Epithelial cell of prostate (primary cell): Measurements from ENCODE around the gene CZIB.

Experiments
- DNase-seq: peaks from one replicate; pipeline ENCODE4 v3.0.0-alpha.2; 2011; ENCODE audit warnings: low read depth, low spot score
- H3K27ac ChIP-seq: fragments of 450-650 bp; 2 replicates; pipeline ENCODE4 v1.5.1; 2017; ENCODE audit warnings: mild to moderate bottlenecking

The CZIB gene

GRCh38 chr1:53220171-53220961 lies at the start of gene CZIB:
TSS of gene CZIB (minus strand) at chr1:53220634. CDS start at chr1:53220575, 59 bp downstream.
- DNase-seq, result peak; percentile 73

GRCh38 chr1:53270107-53270506 lies 49.7 kb upstream of the CZIB start:
- no peak overlapping the region for H3K27ac ChIP-seq
- no peak for DNase-seq

More at GRCh38 chr1:53220171-53220961, at the start of gene CZIB:
- H3K27ac ChIP-seq, result peak within 1 kb of the TSS; percentile 89

GRCh38 chr1:53267761-53268160 lies 47.3 kb upstream of the CZIB start:
- H3K27ac ChIP-seq, result no peak overlapping the region
- no peak for DNase-seq

GRCh38 chr1:53266038-53266437 lies 45.6 kb upstream of the CZIB start:
- DNase-seq, result no peak
- H3K27ac ChIP-seq, result no peak overlapping the region

GRCh38 chr1:53265581-53265980 lies 45.1 kb upstream of the CZIB start:
- no peak overlapping the region for H3K27ac ChIP-seq
- no peak for DNase-seq

- no peak overlapping the region for H3K27ac ChIP-seq
- DNase-seq, result no peak
These were observed 43.6 kb upstream of the CZIB start for GRCh38 chr1:53264048-53264447.

- DNase-seq, result no peak
- H3K27ac ChIP-seq, result no peak overlapping the region
These were observed 41.6 kb upstream of the CZIB start for GRCh38 chr1:53262000-53262399.

GRCh38 chr1:53260631-53261247 lies 40.3 kb upstream of the CZIB start:
- H3K27ac ChIP-seq, result no peak overlapping the region
- DNase-seq, result no peak

GRCh38 chr1:53259932-53260331 lies 39.5 kb upstream of the CZIB start:
- DNase-seq, result no peak
- no peak overlapping the region for H3K27ac ChIP-seq

- no peak for DNase-seq
- no peak overlapping the region for H3K27ac ChIP-seq
These were observed 37.8 kb upstream of the CZIB start for GRCh38 chr1:53258216-53258615.

- no peak for DNase-seq
- H3K27ac ChIP-seq, result no peak overlapping the region
These were observed 37.1 kb upstream of the CZIB start for GRCh38 chr1:53257454-53258081.

GRCh38 chr1:53256511-53257453 lies 36.3 kb upstream of the CZIB start:
- H3K27ac ChIP-seq, result no peak overlapping the region
- no peak for DNase-seq

- H3K27ac ChIP-seq, result no peak overlapping the region
- no peak for DNase-seq
These were observed 34.6 kb upstream of the CZIB start for GRCh38 chr1:53255031-53255430.

- no peak for DNase-seq
- no peak overlapping the region for H3K27ac ChIP-seq
These were observed 33.7 kb upstream of the CZIB start for GRCh38 chr1:53254011-53254640.

- DNase-seq, result no peak
- H3K27ac ChIP-seq, result no peak overlapping the region
These were observed 29.9 kb upstream of the CZIB start for GRCh38 chr1:53250325-53250724.

- DNase-seq, result no peak
- H3K27ac ChIP-seq, result no peak overlapping the region
These were observed 29.3 kb upstream of the CZIB start for GRCh38 chr1:53249706-53250105.

GRCh38 chr1:53246261-53247134 lies 26.1 kb upstream of the CZIB start:
- DNase-seq, result no peak
- no peak overlapping the region for H3K27ac ChIP-seq

- no peak overlapping the region for H3K27ac ChIP-seq
- DNase-seq, result no peak
These were observed 23.7 kb upstream of the CZIB start for GRCh38 chr1:53244141-53244540.

- no peak overlapping the region for H3K27ac ChIP-seq
These were observed 21.9 kb upstream of the CZIB start for GRCh38 chr1:53242381-53242780.

More at GRCh38 chr1:53242381-53242780, 21.9 kb upstream of the CZIB start:
- no peak for DNase-seq
